Thymus (tissue), 11 donors: ENCODE measurements around the gene CDON. TPM values are rescaled to one million over a fixed set of nuclear protein-coding genes. Genes with fewer than 3 reads are reported as not detected.
A peak's percentile ranks its signal among the peaks of the same experiment; 100 is the strongest.

Source experiments
- DNase-seq, 9 donors: peaks; one replicate each; pipeline ENCODE4 v3.0.0-alpha.2; 2013; ENCODE audit warnings: low spot score in 9 of 9, low read depth in 6 of 9, missing footprints in 1 of 9
- H3K27ac ChIP-seq, 2 donors: one replicate each; pipeline ENCODE4 v1.5.1; 2013; ENCODE audit warnings: control low read depth in 1 of 2, low read depth in 1 of 2, low read length in 1 of 2, mild to moderate bottlenecking in 1 of 2, moderate library complexity in 1 of 2
- H3K27me3 ChIP-seq, 2 donors: one replicate each; pipeline ENCODE4 v1.5.1; 2013; ENCODE audit warnings: low read length in 1 of 2; ENCODE audit not compliant: control insufficient read depth in 2 of 2, insufficient read depth in 1 of 2
- H3K36me3 ChIP-seq, 2 donors: one replicate each; pipeline ENCODE4 v1.5.1; 2013; ENCODE audit warnings: low read length in 1 of 2, mild to moderate bottlenecking in 1 of 2, moderate library complexity in 1 of 2; ENCODE audit not compliant: control insufficient read depth in 2 of 2, insufficient read depth in 2 of 2
- H3K4me1 ChIP-seq, 2 donors: one replicate each; pipeline ENCODE4 v1.5.1; 2013; ENCODE audit warnings: low read length in 2 of 2; ENCODE audit not compliant: control insufficient read depth in 2 of 2, insufficient read depth in 2 of 2
- H3K4me3 ChIP-seq, 2 donors: one replicate each; pipeline ENCODE4 v1.5.1; 2013; ENCODE audit warnings: low read length in 2 of 2, control low read depth in 1 of 2, mild to moderate bottlenecking in 1 of 2
- H3K9me3 ChIP-seq, 2 donors: one replicate each; pipeline ENCODE4 v1.5.1; 2013; ENCODE audit warnings: low read length in 1 of 2, mild to moderate bottlenecking in 1 of 2; ENCODE audit not compliant: control insufficient read depth in 2 of 2, insufficient read depth in 1 of 2
- WGBS: extraction: QIAGEN DNeasy Blood & Tissue Kit; methylation state at CpG from one replicate; pipeline ENCODE4 v1.1.7; 2013; 5-methylcytosine and 5-hydroxymethylcytosine counted together
- polyA plus RNA-seq: library from polyadenylated mRNA; stranded (reverse); fragments of 200-250 nt; gene quantifications from one replicate; pipeline ENCODE4 v1.2.3, GENCODE V29; 2013
- total RNA-seq: library from RNA; stranded (reverse); fragments of 120-200 nt; gene quantifications from one replicate; pipeline ENCODE4 v1.2.4, GENCODE V29; 2013
- donor health status: healthy.

CDON gene
- total and polyA plus RNA-seq, 2 donors = 1.4 to 3.9 TPM

GRCh38 chr11:125946712-125947418 is 115.8 kb downstream of the CDON start:
- 96% methylated on average over 14 of the region's 14 CpGs for WGBS
- Histone ChIP-seq H3K36me3 (no peaks in the 10 kb centered on the region), H3K27me3 (no peaks in the 10 kb centered on the region), H3K4me3 (no peak overlapping the region), H3K4me1 (peaks cover 0 to 18% of the 10 kb centered on the region in 2 donors), H3K9me3 (no peaks in the 10 kb centered on the region), H3K27ac (no peak overlapping the region)
- no peak for DNase-seq

GRCh38 chr11:125945797-125946520 is 116.7 kb downstream of the CDON start, which contains the start of gene VSIG10L2:
Gene VSIG10L2, plus strand, starts transcription at chr11:125946044. Its CDS starts 12 bp downstream, at chr11:125946056.
- H3K36me3 ChIP-seq = no peaks in the 10 kb centered on the region
- DNase-seq = no peak
- peaks cover 0 to 17% of the 10 kb centered on the region in 2 donors for H3K4me1 ChIP-seq
- H3K27me3 ChIP-seq = no peaks in the 10 kb centered on the region
- no peak within 1 kb of the TSS for H3K27ac ChIP-seq
- H3K4me3 ChIP-seq = no peak within 1 kb of the TSS
- no peaks in the 10 kb centered on the region for H3K9me3 ChIP-seq
- WGBS = 92% methylated on average over 8 of the region's 8 CpGs

- H3K9me3 ChIP-seq = no peaks in the 10 kb centered on the region
- no peaks in the 10 kb centered on the region for H3K36me3 ChIP-seq
- DNase-seq = no peak
- 79% methylated on average over 15 of the region's 15 CpGs for WGBS
- H3K4me3 ChIP-seq = no peak overlapping the region
- no peak overlapping the region for H3K27ac ChIP-seq
- peaks cover 0 to 17% of the 10 kb centered on the region in 2 donors for H3K4me1 ChIP-seq
- no peaks in the 10 kb centered on the region for H3K27me3 ChIP-seq
Measured at GRCh38 chr11:125945011-125945796, 117.5 kb downstream of the CDON start.

- Histone ChIP-seq H3K27ac (no peak overlapping the region), H3K4me1 (peaks cover 0 to 17% of the 10 kb centered on the region in 2 donors), H3K27me3 (no peaks in the 10 kb centered on the region), H3K9me3 (no peaks in the 10 kb centered on the region), H3K36me3 (no peaks in the 10 kb centered on the region), H3K4me3 (no peak overlapping the region)
- 84% methylated on average over 13 of the region's 13 CpGs for WGBS
- no peak for DNase-seq
Measured at GRCh38 chr11:125944350-125945010, 118.2 kb downstream of the CDON start.

- Histone ChIP-seq H3K27me3 (no peaks in the 10 kb centered on the region), H3K9me3 (no peaks in the 10 kb centered on the region), H3K4me1 (peaks cover 0 to 21% of the 10 kb centered on the region in 2 donors), H3K4me3 (no peak overlapping the region), H3K27ac (no peak overlapping the region), H3K36me3 (no peaks in the 10 kb centered on the region)
- WGBS = 93% methylated on average over 9 of the region's 9 CpGs
- no peak for DNase-seq
Measured at GRCh38 chr11:125943661-125944349, 118.9 kb downstream of the CDON start.

DNA sequence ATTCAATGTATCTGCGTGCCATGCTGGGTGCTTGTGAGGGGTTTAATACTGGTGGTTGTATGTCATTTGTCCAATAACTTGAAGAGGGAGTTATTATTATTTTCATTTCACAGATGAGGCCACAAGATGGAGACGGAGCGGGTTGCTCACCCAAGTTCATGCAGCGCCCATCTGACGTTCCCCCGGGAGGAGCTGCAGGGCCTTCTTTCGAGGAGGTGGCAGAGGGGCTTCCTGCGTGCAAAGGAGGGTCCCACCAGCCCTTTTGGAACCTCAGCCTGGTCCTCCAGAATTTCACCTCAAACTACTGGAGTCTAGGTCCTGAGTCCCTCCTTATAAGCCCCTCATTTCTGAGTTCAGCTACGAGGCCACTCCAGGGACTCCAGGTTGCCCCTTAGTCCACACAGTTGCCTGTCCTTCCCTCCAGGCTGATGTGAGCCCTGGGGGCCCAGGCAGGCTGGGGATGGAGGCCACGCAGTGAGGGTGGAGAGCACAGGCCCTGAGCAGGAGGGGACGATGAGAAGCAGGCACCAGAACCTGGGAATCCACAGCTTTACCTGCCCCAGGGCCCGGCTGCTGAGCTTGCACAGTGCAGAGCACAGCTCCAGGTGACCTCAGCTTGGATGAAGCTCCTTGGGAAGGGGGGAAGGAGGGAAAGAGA is 119.8 kb downstream of the CDON start:
- Histone ChIP-seq H3K4me1 (peaks cover 0 to 28% of the 10 kb centered on the region in 2 donors), H3K9me3 (no peaks in the 10 kb centered on the region), H3K27me3 (no peaks in the 10 kb centered on the region), H3K36me3 (no peaks in the 10 kb centered on the region), H3K4me3 (no peak overlapping the region), H3K27ac (no peak overlapping the region)
- no peak for DNase-seq
- 96% methylated on average over 12 of the region's 12 CpGs for WGBS

DNA sequence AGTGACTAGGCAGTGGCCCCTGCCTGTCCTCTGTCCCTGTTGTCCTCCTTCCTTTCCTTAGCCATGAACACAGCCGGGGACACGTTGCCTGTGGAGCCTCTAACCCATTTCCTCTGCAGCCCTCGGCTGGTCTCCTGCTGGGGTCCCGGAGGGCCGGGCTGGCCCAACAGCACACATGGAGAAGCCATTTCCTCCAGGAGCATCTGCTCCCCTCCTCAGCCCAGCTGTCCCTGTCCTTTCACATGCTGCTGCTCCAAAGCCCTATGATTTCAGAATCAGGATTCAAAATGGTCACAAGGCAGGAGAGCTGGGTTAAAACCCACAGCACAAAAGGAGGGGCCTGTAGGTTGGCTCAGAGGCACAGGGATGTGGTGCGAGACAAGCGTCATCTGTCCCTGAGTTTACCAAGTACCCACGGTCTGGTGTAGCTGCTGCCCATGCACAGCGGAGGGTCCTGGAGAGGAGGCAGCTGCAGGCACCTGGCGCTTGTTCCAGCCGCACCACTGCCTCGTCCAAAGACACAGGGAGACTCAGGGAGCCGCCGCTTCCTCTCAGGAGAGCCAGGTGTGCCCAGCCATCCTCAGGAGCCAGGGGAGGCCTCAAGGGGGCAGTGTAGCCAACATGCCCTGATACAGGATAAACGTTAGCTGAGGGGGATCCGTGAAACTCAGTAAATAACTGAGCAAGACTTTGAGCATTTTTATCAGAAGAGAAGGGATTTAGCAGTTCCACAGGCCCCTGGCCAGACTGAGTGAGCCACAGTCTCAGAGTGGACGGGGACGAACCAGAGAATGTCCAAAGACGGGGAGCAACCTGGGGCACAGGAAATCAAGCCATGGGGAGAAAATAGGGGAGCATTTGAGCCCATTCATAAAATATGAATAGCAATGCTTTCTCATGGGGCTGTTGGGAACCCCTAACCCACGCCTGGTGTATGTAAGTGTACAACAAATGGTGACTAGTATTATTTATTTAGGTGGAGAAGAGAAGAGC is 120.8 kb downstream of the CDON start:
- Histone ChIP-seq H3K27me3 (no peaks in the 10 kb centered on the region), H3K36me3 (no peaks in the 10 kb centered on the region), H3K9me3 (no peaks in the 10 kb centered on the region), H3K4me1 (peaks cover 0 to 18% of the 10 kb centered on the region in 2 donors), H3K27ac (peak overlapping the region in 1 of 2 donors; percentile 3), H3K4me3 (no peak overlapping the region)
- DNase-seq = peak in 8 of 9 donors; percentile 15 to 63 (median 44)
- WGBS = 37% methylated on average over 20 of the region's 20 CpGs
